ENCODE data around the gene MRPL19. TPM values are rescaled to one million over a fixed set of nuclear protein-coding genes. Genes with fewer than 3 reads are reported as not detected.
"Not testable (repeated sequence)": the region's sequence is repeated elsewhere in the genome, so short reads cannot be mapped to it uniquely, and the experiment has no call there.

MRPL19 gene
- total RNA-seq, 1 experiment from 2014 or later: 50.2 TPM

- BruUV-seq (replicated peaks); intact Hi-C loops (cut with micrococcal nuclease; ENCODE audit: unreplicated experiment); H3K9me3 ChIP-seq (ENCODE audit: control insufficient read depth, insufficient read depth, low read depth, low read length); H3K36me3 ChIP-seq (ENCODE audit: control insufficient read depth, insufficient read depth, low read length); CTCF ChIA-PET; DNase-seq (ENCODE audit: low read depth, low spot score); H3K27me3 ChIP-seq (ENCODE audit: control insufficient read depth, insufficient read depth, low read length); in situ Hi-C loops (cut with HindIII; ENCODE audit: low pct_unique_long_range_greater_than_20kb, low sequenced_read_pairs); POLR2A ChIA-PET; H3K4me1 ChIP-seq (ENCODE audit: control insufficient read depth, insufficient read depth, low read length); ATAC-seq: not testable (repeated sequence)
- H3K27ac ChIP-seq (ENCODE audit: low read length): peak overlapping the region; percentile 93
- H3K4me3 ChIP-seq (ENCODE audit: low read depth in 2 of 2, low read length in 2 of 2): peak overlapping the region in 1 of 2 experiments; percentile 79; a peak in 1 of 4 replicates
Observed at GRCh38 chr2:75711590-75711989, 65.0 kb downstream of the MRPL19 start.

GRCh38 chr2:75716406-75716805 is 69.8 kb downstream of the MRPL19 start:
- POLR2A ChIA-PET: no interaction called here
- in situ Hi-C loops (cut with HindIII; ENCODE audit: low pct_unique_long_range_greater_than_20kb, low sequenced_read_pairs): no loop called here
- intact Hi-C loops (cut with micrococcal nuclease; ENCODE audit: unreplicated experiment): no loop called here
- TF ChIP-seq, protein P1, sequence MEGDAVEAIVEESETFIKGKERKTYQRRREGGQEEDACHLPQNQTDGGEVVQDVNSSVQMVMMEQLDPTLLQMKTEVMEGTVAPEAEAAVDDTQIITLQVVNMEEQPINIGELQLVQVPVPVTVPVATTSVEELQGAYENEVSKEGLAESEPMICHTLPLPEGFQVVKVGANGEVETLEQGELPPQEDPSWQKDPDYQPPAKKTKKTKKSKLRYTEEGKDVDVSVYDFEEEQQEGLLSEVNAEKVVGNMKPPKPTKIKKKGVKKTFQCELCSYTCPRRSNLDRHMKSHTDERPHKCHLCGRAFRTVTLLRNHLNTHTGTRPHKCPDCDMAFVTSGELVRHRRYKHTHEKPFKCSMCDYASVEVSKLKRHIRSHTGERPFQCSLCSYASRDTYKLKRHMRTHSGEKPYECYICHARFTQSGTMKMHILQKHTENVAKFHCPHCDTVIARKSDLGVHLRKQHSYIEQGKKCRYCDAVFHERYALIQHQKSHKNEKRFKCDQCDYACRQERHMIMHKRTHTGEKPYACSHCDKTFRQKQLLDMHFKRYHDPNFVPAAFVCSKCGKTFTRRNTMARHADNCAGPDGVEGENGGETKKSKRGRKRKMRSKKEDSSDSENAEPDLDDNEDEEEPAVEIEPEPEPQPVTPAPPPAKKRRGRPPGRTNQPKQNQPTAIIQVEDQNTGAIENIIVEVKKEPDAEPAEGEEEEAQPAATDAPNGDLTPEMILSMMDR (IDR thresholded peaks at IDR 0.05): peak; percentile 28; the same call in 1 of the 2 replicates
- TF ChIP-seq, protein P2, sequence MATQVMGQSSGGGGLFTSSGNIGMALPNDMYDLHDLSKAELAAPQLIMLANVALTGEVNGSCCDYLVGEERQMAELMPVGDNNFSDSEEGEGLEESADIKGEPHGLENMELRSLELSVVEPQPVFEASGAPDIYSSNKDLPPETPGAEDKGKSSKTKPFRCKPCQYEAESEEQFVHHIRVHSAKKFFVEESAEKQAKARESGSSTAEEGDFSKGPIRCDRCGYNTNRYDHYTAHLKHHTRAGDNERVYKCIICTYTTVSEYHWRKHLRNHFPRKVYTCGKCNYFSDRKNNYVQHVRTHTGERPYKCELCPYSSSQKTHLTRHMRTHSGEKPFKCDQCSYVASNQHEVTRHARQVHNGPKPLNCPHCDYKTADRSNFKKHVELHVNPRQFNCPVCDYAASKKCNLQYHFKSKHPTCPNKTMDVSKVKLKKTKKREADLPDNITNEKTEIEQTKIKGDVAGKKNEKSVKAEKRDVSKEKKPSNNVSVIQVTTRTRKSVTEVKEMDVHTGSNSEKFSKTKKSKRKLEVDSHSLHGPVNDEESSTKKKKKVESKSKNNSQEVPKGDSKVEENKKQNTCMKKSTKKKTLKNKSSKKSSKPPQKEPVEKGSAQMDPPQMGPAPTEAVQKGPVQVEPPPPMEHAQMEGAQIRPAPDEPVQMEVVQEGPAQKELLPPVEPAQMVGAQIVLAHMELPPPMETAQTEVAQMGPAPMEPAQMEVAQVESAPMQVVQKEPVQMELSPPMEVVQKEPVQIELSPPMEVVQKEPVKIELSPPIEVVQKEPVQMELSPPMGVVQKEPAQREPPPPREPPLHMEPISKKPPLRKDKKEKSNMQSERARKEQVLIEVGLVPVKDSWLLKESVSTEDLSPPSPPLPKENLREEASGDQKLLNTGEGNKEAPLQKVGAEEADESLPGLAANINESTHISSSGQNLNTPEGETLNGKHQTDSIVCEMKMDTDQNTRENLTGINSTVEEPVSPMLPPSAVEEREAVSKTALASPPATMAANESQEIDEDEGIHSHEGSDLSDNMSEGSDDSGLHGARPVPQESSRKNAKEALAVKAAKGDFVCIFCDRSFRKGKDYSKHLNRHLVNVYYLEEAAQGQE (IDR thresholded peaks at IDR 0.05; ENCODE audit: insufficient read depth in 1 of 2, low read depth in 2 of 2, low read length in 1 of 2): no peak
- H3K27me3 ChIP-seq (ENCODE audit: control insufficient read depth, insufficient read depth, low read length): no peaks in the 10 kb centered on the region; the same call in 1 of the 2 replicates
- H3K27ac ChIP-seq (ENCODE audit: low read length): no peak overlapping the region
- H3K4me1 ChIP-seq (ENCODE audit: control insufficient read depth, insufficient read depth, low read length): no peaks in the 10 kb centered on the region
- H3K4me3 ChIP-seq (ENCODE audit: low read depth in 2 of 2, low read length in 2 of 2): no peak overlapping the region
- ATAC-seq (no peak), DNase-seq (ENCODE audit: low read depth, low spot score) (no peak)
- H3K36me3 ChIP-seq (ENCODE audit: control insufficient read depth, insufficient read depth, low read length): no peaks in the 10 kb centered on the region
- CTCF ChIA-PET: no interaction called here
- BruUV-seq (replicated peaks): no TSS peak
- no peaks in the 10 kb centered on the region for H3K9me3 ChIP-seq (ENCODE audit: control insufficient read depth, insufficient read depth, low read depth, low read length)

DNA sequence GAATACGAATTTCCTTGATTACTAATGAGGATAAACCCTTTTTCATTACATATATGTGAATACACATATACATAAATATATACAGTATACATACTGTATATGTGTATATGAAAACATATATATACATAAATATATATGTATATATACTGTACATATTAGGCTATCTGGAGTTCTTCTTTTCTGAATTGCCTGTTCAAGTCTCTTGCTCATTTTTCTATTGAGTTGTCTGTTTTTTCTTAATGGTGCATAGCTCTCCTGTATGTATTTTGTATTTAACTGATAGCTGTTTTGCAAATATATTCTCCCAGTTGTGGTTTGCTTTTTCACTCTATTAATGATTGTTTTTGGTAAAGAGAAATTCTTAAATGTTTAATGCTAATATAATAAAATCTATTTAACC is 73.0 kb downstream of the MRPL19 start:
- peaks cover 2% of the 10 kb centered on the region for H3K27me3 ChIP-seq (ENCODE audit: control insufficient read depth, insufficient read depth, low read length)
- intact Hi-C loops (cut with micrococcal nuclease; ENCODE audit: unreplicated experiment): no loop called here

More for the DNA sequence above, 73.0 kb downstream of the MRPL19 start:
- Histone ChIP-seq H3K4me3 (ENCODE audit: low read depth in 2 of 2, low read length in 2 of 2) (no peak overlapping the region), H3K36me3 (ENCODE audit: control insufficient read depth, insufficient read depth, low read length) (no peaks in the 10 kb centered on the region), H3K9me3 (ENCODE audit: control insufficient read depth, insufficient read depth, low read depth, low read length) (no peaks in the 10 kb centered on the region), H3K4me1 (ENCODE audit: control insufficient read depth, insufficient read depth, low read length) (no peaks in the 10 kb centered on the region), H3K27ac (ENCODE audit: low read length) (no peak overlapping the region)
- POLR2A ChIA-PET: no interaction called here
- ATAC-seq (no peak), DNase-seq (ENCODE audit: low read depth, low spot score) (no peak)
- in situ Hi-C loops (cut with HindIII; ENCODE audit: low pct_unique_long_range_greater_than_20kb, low sequenced_read_pairs): no loop called here
- TF ChIP-seq, protein P1 (IDR thresholded peaks at IDR 0.05): no peak
- TF ChIP-seq TCF7L2 (IDR thresholded peaks at IDR 0.05; ENCODE audit: low read depth, low read length): no peak
- no peak for TF ChIP-seq SIN3A (IDR thresholded peaks at IDR 0.05; ENCODE audit: borderline replicate concordance, insufficient read depth, low read depth, low read length)
- TF ChIP-seq, protein P2 (IDR thresholded peaks at IDR 0.05; ENCODE audit: insufficient read depth in 1 of 2, low read depth in 2 of 2, low read length in 1 of 2): no peak
- TF ChIP-seq POLR2AphosphoS5 (IDR thresholded peaks at IDR 0.05; ENCODE audit: low read depth, low read length): no peak
- no TSS peak for BruUV-seq (replicated peaks)
- CTCF ChIA-PET: no interaction called here
